K562 (cell line): ENCODE results near the gene LSM8. TPM values are rescaled to one million over a fixed set of nuclear protein-coding genes. Genes with fewer than 3 reads are reported as not detected.

Experiments used
- CHD7 ChIP-seq: fragments of 200-600 bp; sonication (generic); IDR thresholded peaks from one replicate; pipeline ENCODE4 v1.6.1; 2012; ENCODE audit warnings: mild to moderate bottlenecking, low read depth, low read length, inconsistent platforms
- FIP1L1 ChIP-seq: fragments of 200-400 bp; formaldehyde crosslinking; IDR thresholded peaks from 2 replicates; pipeline ENCODE4 v1.6.1; 2018; ENCODE audit warnings: mild to moderate bottlenecking, low read depth, low read length; ENCODE audit not compliant: poor library complexity, severe bottlenecking
- GTF2E2 ChIP-seq: fragments of 200-800 bp; sonication (Bioruptor generic); IDR thresholded peaks from 2 replicates; pipeline ENCODE4 v1.6.1; 2016; ENCODE audit warnings: missing genetic modification characterization, missing compliant biosample characterization
- MECOM ChIP-seq: fragments of 250-450 bp; sonication (Bioruptor Pico); IDR thresholded peaks from 2 replicates; pipeline ENCODE4 v1.8.0; 2022; ENCODE audit warnings: inconsistent platforms
- PKNOX1 ChIP-seq: fragments of 450-650 bp; IDR thresholded peaks from 2 replicates; pipeline ENCODE4 v1.6.1; 2016
- TRIM24 ChIP-seq, 2 experiments: fragments of 450-650 bp; IDR thresholded peaks; 2 replicates each; pipeline ENCODE4 v1.6.1; 2016
- TSHZ1 ChIP-seq: fragments of 250-450 bp; sonication (Bioruptor Pico); IDR thresholded peaks from 2 replicates; pipeline ENCODE4 v1.4.0; 2020; ENCODE audit warnings: mild to moderate bottlenecking, moderate library complexity
- ZFP30 ChIP-seq: fragments of 250-450 bp; sonication (Bioruptor Pico); IDR thresholded peaks from 2 replicates; pipeline ENCODE4 v1.8.0; 2022; ENCODE audit warnings: moderate library complexity, mild to moderate bottlenecking, inconsistent platforms, borderline replicate concordance
- ZNF175 ChIP-seq: fragments of 200-800 bp; sonication (Bioruptor generic); IDR thresholded peaks from 2 replicates; pipeline ENCODE4 v1.6.1; 2016; ENCODE audit warnings: low read depth, mild to moderate bottlenecking, missing genetic modification characterization, missing compliant biosample characterization
- ZNF263 ChIP-seq: sonication (generic); formaldehyde crosslinking; IDR thresholded peaks from 2 replicates; pipeline ENCODE4 v1.8.0; 2022; ENCODE audit warnings: mild to moderate bottlenecking, missing genetic modification reagents, borderline replicate concordance
- ZNF717 ChIP-seq: fragments of 250-450 bp; sonication (Bioruptor Pico); IDR thresholded peaks from 2 replicates; pipeline ENCODE4 v1.5.0; 2021
- polyA plus RNA-seq, 8 experiments: library from polyadenylated mRNA; depleted of rRNA in 4 of 8; stranded (reverse) in 5 of 8; unstranded in 3 of 8; fragments of >200 nt; fragmentation: Nextera tagmentation in 2 of 8; fragmentation: Illumina TruSeq in 1 of 8; extraction: Ambion mirVana in 2 of 8; extraction: Trizol in 1 of 8; gene quantifications; 2 replicates each; pipeline versions ENCODE4 v1.2.1 to v1.2.3, GENCODE V29; 2011 to 2014; ENCODE audit warnings: inconsistent platforms in 1 of 8, missing spikeins in 1 of 8
- total RNA-seq, 7 experiments: library from RNA; depleted of rRNA in 6 of 7; stranded (reverse); fragments of >200 nt in 6 of 7; fragmentation: Illumina TruSeq in 2 of 7; extraction: Trizol in 2 of 7; gene quantifications; 2 replicates each; pipeline versions ENCODE4 v1.2.1 to v1.2.3, GENCODE V29; 2011 to 2021; ENCODE audit warnings: low replicate concordance in 1 of 7

Gene LSM8
- total and polyA plus RNA-seq, 9 of the 15 experiments (the other 6 are each of a cell fraction or from before 2014, with no cell fraction given), result 81.5 to 340 (median 180) TPM

- TF ChIP-seq MECOM (CRISPR knock-in tag) (peak; percentile 69), CHD7 (no peak), ZFP30 (CRISPR knock-in tag) (no peak), TRIM24 (IDR thresholded peaks at IDR 0.05) (peak; percentile 19 to 87; a peak in 2 of 4 replicates), GTF2E2 (tag) (peak; percentile 85), ZNF717 (CRISPR knock-in tag) (peak; percentile 49; the same call in 1 of the 2 replicates), ZNF263 (CRISPR knock-in tag) (no peak), FIP1L1 (no peak), PKNOX1 (0 out of 2 replicates have a peak, but pooled peaks have one; percentile 35), ZNF175 (CRISPR knock-in tag) (peak; percentile 93), TSHZ1 (CRISPR knock-in tag) (no peak)
Measured at GRCh38 chr7:118218413-118219156, 34.6 kb downstream of the LSM8 start (continued).
